Measurements from ENCODE around the gene BNIPL.

The BNIPL gene

DNA sequence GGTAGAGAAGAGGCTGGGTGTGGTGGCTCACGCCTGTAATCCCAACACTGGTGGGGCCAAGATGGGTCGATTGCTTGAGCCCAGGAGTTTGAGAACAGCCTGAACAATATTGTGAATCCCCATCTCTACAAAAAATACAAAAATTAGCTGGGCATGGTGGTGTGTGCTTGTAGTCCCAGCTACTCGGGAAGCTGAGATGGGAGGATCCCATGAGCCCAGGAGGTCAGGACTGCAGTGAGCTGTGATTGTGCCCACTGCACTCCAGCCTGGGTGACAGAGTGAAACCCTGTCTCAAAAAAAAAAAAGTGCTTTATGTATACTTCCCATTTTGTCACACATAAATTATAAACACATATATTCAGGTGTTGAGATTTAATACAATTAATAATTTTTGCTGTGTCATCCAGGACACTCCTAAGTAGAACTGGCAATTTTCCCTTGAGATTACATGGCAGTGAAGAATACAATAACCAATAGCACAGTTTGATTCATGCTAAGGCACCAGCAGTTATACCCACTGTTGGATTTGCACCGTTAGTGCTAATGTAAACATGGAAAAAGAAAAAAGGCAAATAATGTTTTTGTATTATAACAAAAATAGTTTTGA, 49.7 kb downstream of the BNIPL start:
- H3K4me3 ChIP-seq (ENCODE audit: low read depth, low read length): no peak overlapping the region
- TF ChIP-seq, protein P1, sequence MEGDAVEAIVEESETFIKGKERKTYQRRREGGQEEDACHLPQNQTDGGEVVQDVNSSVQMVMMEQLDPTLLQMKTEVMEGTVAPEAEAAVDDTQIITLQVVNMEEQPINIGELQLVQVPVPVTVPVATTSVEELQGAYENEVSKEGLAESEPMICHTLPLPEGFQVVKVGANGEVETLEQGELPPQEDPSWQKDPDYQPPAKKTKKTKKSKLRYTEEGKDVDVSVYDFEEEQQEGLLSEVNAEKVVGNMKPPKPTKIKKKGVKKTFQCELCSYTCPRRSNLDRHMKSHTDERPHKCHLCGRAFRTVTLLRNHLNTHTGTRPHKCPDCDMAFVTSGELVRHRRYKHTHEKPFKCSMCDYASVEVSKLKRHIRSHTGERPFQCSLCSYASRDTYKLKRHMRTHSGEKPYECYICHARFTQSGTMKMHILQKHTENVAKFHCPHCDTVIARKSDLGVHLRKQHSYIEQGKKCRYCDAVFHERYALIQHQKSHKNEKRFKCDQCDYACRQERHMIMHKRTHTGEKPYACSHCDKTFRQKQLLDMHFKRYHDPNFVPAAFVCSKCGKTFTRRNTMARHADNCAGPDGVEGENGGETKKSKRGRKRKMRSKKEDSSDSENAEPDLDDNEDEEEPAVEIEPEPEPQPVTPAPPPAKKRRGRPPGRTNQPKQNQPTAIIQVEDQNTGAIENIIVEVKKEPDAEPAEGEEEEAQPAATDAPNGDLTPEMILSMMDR (IDR thresholded peaks at IDR 0.05; ENCODE audit: low read depth, low read length): no peak

Data from WI38 (cell line).